Measurements from ENCODE around the gene KLHL3.
"Not testable (repeated sequence)": the region's sequence is repeated elsewhere in the genome, so short reads cannot be mapped to it uniquely, and the experiment has no call there.

Gene KLHL3

GRCh38 chr5:137665678-137666460 is 70.0 kb downstream of the KLHL3 start:
- peak; percentile 72 for DNase-seq
- Mint-ChIP-seq H3K27ac (peak overlapping the region; percentile 70), H3K4me1 (peaks cover 40% of the 10 kb centered on the region), H3K4me3 (no peak overlapping the region), H3K27me3 (no peaks in the 10 kb centered on the region), H3K36me3 (peaks cover 13% of the 10 kb centered on the region), H3K9me3 (no peaks in the 10 kb centered on the region)
- CTCF ChIA-PET: interaction anchor here (0.7 to 17.0 kb wide), 7 partner anchors 23 to 370 kb away, joined by 3 to 551 read pairs (median 4); partner anchors contain the start of gene KLHL3

GRCh38 chr5:137660349-137660817 is 75.5 kb downstream of the KLHL3 start:
- DNase-seq: peak; percentile 85
- Mint-ChIP-seq H3K27ac (no peak overlapping the region), H3K9me3 (no peaks in the 10 kb centered on the region), H3K36me3 (peaks cover 23% of the 10 kb centered on the region), H3K4me3 (no peak overlapping the region), H3K27me3 (no peaks in the 10 kb centered on the region), H3K4me1 (peaks cover 22% of the 10 kb centered on the region)
- CTCF ChIA-PET: interaction anchor here (0.7 to 17.0 kb wide), 28 partner anchors 9 to 473 kb away, joined by 3 to 551 read pairs (median 4); partner anchors contain the start of genes HNRNPA0 and KLHL3

GRCh38 chr5:137659209-137659608 is 76.7 kb downstream of the KLHL3 start:
- H3K9me3 Mint-ChIP-seq: no peaks in the 10 kb centered on the region
- peaks cover 20% of the 10 kb centered on the region for H3K4me1 Mint-ChIP-seq
- H3K36me3 Mint-ChIP-seq: peaks cover 23% of the 10 kb centered on the region
- CTCF ChIA-PET: interaction anchor here (0.7 to 17.0 kb wide), 12 partner anchors 13 to 250 kb away, joined by 3 to 551 read pairs (median 6); partner anchors contain the start of genes HNRNPA0 and KLHL3
- H3K4me3 Mint-ChIP-seq: no peak overlapping the region
- no peaks in the 10 kb centered on the region for H3K27me3 Mint-ChIP-seq
- DNase-seq: no peak
- no peak overlapping the region for H3K27ac Mint-ChIP-seq

- H3K27me3 Mint-ChIP-seq: no peaks in the 10 kb centered on the region
- H3K27ac Mint-ChIP-seq: no peak overlapping the region
- H3K4me3 Mint-ChIP-seq: no peak overlapping the region
- H3K4me1 Mint-ChIP-seq: peaks cover 20% of the 10 kb centered on the region
- no peaks in the 10 kb centered on the region for H3K9me3 Mint-ChIP-seq
- no peak for DNase-seq
- CTCF ChIA-PET: interaction anchor here (1.3 to 17.0 kb wide), 4 partner anchors 18 to 128 kb away, joined by 3 to 551 read pairs (median 24); partner anchors contain the start of gene KLHL3
- peaks cover 23% of the 10 kb centered on the region for H3K36me3 Mint-ChIP-seq
Observed at GRCh38 chr5:137658324-137658723, 77.6 kb downstream of the KLHL3 start.

- no peak overlapping the region for H3K4me3 Mint-ChIP-seq
- no peaks in the 10 kb centered on the region for H3K9me3 Mint-ChIP-seq
- H3K27me3 Mint-ChIP-seq: no peaks in the 10 kb centered on the region
- H3K4me1 Mint-ChIP-seq: peaks cover 16% of the 10 kb centered on the region
- peaks cover 25% of the 10 kb centered on the region for H3K36me3 Mint-ChIP-seq
- DNase-seq: no peak
- H3K27ac Mint-ChIP-seq: peak overlapping the region; percentile 7
- CTCF ChIA-PET: interaction anchor here (0.8 to 17.0 kb wide), 3 partner anchors 11 to 86 kb away, joined by 3 to 551 read pairs (median 4); partner anchors contain the start of gene KLHL3
Observed at GRCh38 chr5:137657073-137657472, 78.8 kb downstream of the KLHL3 start.

- Mint-ChIP-seq H3K36me3 (peaks cover 25% of the 10 kb centered on the region), H3K4me1 (peaks cover 12% of the 10 kb centered on the region), H3K27ac (no peak overlapping the region), H3K4me3 (no peak overlapping the region), H3K27me3 (no peaks in the 10 kb centered on the region), H3K9me3 (no peaks in the 10 kb centered on the region)
- DNase-seq: no peak
- CTCF ChIA-PET: interaction anchor here (0.8 to 17.0 kb wide), 3 partner anchors 12 to 87 kb away, joined by 3 to 551 read pairs (median 4); partner anchors contain the start of gene KLHL3
Observed at GRCh38 chr5:137656558-137656957, 79.3 kb downstream of the KLHL3 start.

GRCh38 chr5:137651022-137651421 is 84.9 kb downstream of the KLHL3 start:
- H3K27me3 Mint-ChIP-seq: no peaks in the 10 kb centered on the region
- DNase-seq: no peak
- H3K27ac Mint-ChIP-seq: no peak overlapping the region
- no peaks in the 10 kb centered on the region for H3K9me3 Mint-ChIP-seq
- no peak overlapping the region for H3K4me3 Mint-ChIP-seq
- no peaks in the 10 kb centered on the region for H3K4me1 Mint-ChIP-seq
- CTCF ChIA-PET: interaction anchor here (1.7 to 2.8 kb wide), 2 partner anchors 10 to 91 kb away, joined by 7 read pairs; no protein-coding TSS in a partner anchor
- peaks cover 20% of the 10 kb centered on the region for H3K36me3 Mint-ChIP-seq

GRCh38 chr5:137649228-137649935 is 86.5 kb downstream of the KLHL3 start:
- Mint-ChIP-seq H3K27ac (no peak overlapping the region), H3K27me3 (no peaks in the 10 kb centered on the region), H3K4me3 (no peak overlapping the region), H3K9me3 (no peaks in the 10 kb centered on the region), H3K36me3 (peaks cover 23% of the 10 kb centered on the region), H3K4me1 (no peaks in the 10 kb centered on the region)
- no peak for DNase-seq
- CTCF ChIA-PET: interaction anchor here (1.7 to 2.8 kb wide), 2 partner anchors 11 to 93 kb away, joined by 6 to 7 read pairs; no protein-coding TSS in a partner anchor

- Mint-ChIP-seq H3K27ac (no peak overlapping the region), H3K36me3 (peaks cover 23% of the 10 kb centered on the region), H3K4me1 (no peaks in the 10 kb centered on the region), H3K9me3 (no peaks in the 10 kb centered on the region), H3K27me3 (no peaks in the 10 kb centered on the region), H3K4me3 (no peak overlapping the region)
- CTCF ChIA-PET: interaction anchor here (0.6 to 1.7 kb wide), 2 partner anchors 12 to 94 kb away, joined by 3 to 6 read pairs; no protein-coding TSS in a partner anchor
- no peak for DNase-seq
Observed at GRCh38 chr5:137648361-137648760, 87.5 kb downstream of the KLHL3 start.

GRCh38 chr5:137647401-137647800 is 88.5 kb downstream of the KLHL3 start:
- H3K4me3 Mint-ChIP-seq: no peak overlapping the region
- no peak overlapping the region for H3K27ac Mint-ChIP-seq
- CTCF ChIA-PET: interaction anchor here (1.7 kb wide), 1 partner anchor 95 kb away, joined by 6 read pairs; no protein-coding TSS in a partner anchor
- H3K4me1 Mint-ChIP-seq: no peaks in the 10 kb centered on the region
- peaks cover 22% of the 10 kb centered on the region for H3K36me3 Mint-ChIP-seq
- DNase-seq: no peak
- no peaks in the 10 kb centered on the region for H3K27me3 Mint-ChIP-seq
- H3K9me3 Mint-ChIP-seq: no peaks in the 10 kb centered on the region

- H3K4me3 Mint-ChIP-seq: no peak overlapping the region
- no peaks in the 10 kb centered on the region for H3K27me3 Mint-ChIP-seq
- DNase-seq: no peak
- peaks cover 21% of the 10 kb centered on the region for H3K36me3 Mint-ChIP-seq
- no peaks in the 10 kb centered on the region for H3K4me1 Mint-ChIP-seq
- H3K9me3 Mint-ChIP-seq: no peaks in the 10 kb centered on the region
- no peak overlapping the region for H3K27ac Mint-ChIP-seq
- CTCF ChIA-PET: interaction anchor here (1.4 kb wide), 1 partner anchor 17 kb away, joined by 4 read pairs; no protein-coding TSS in a partner anchor
Observed at GRCh38 chr5:137646761-137647160, 89.1 kb downstream of the KLHL3 start.

- H3K4me1 Mint-ChIP-seq, DNase-seq, H3K27me3 Mint-ChIP-seq, H3K4me3 Mint-ChIP-seq, H3K9me3 Mint-ChIP-seq, H3K27ac Mint-ChIP-seq: not testable (repeated sequence)
- CTCF ChIA-PET: interaction anchor here (0.7 to 1.2 kb wide), 3 partner anchors 23 to 99 kb away, joined by 3 read pairs; no protein-coding TSS in a partner anchor
- peaks cover 16% of the 10 kb centered on the region for H3K36me3 Mint-ChIP-seq
Observed at GRCh38 chr5:137643081-137643480, 92.8 kb downstream of the KLHL3 start.

GRCh38 chr5:137642091-137642490 is 93.8 kb downstream of the KLHL3 start:
- CTCF ChIA-PET: interaction anchor here (1.2 to 3.6 kb wide), 2 partner anchors 18 to 98 kb away, joined by 3 to 17 read pairs; no protein-coding TSS in a partner anchor
- Mint-ChIP-seq H3K27ac (no peak overlapping the region), H3K4me3 (no peak overlapping the region)

GRCh38 chr5:137641148-137641547 is 94.7 kb downstream of the KLHL3 start:
- Mint-ChIP-seq H3K27ac (peak overlapping the region; percentile 1), H3K27me3 (no peaks in the 10 kb centered on the region), H3K9me3 (no peaks in the 10 kb centered on the region), H3K4me3 (no peak overlapping the region), H3K36me3 (peaks cover 11% of the 10 kb centered on the region), H3K4me1 (no peaks in the 10 kb centered on the region)
- CTCF ChIA-PET: interaction anchor here (1.1 to 3.6 kb wide), 2 partner anchors 19 to 25 kb away, joined by 3 to 17 read pairs; no protein-coding TSS in a partner anchor
- no peak for DNase-seq

More at GRCh38 chr5:137642091-137642490, 93.8 kb downstream of the KLHL3 start:
- H3K4me1 Mint-ChIP-seq: no peaks in the 10 kb centered on the region
- peaks cover 10% of the 10 kb centered on the region for H3K36me3 Mint-ChIP-seq
- DNase-seq: no peak
- no peaks in the 10 kb centered on the region for H3K27me3 Mint-ChIP-seq
- no peaks in the 10 kb centered on the region for H3K9me3 Mint-ChIP-seq
